Transverse colon (tissue), 4 donors: ENCODE data around the gene SMIM5.

Experiments used
- EP300 ChIP-seq: sonication (generic); formaldehyde crosslinking; IDR thresholded peaks from one replicate; pipeline ENCODE4 v1.6.1; 2017; ENCODE audit warnings: antibody characterized with exemption, low read depth
- POLR2AphosphoS5 ChIP-seq, 3 donors: sonication (generic); formaldehyde crosslinking; IDR thresholded peaks; one replicate each; pipeline ENCODE4 v1.6.1; 2016; ENCODE audit warnings: antibody characterized with exemption in 3 of 3
- TF ChIP-seq, protein P1 (sequence below), 5 experiments: fragments of 200-600 bp in 3 of 5; fragments of 450-650 bp in 2 of 5; sonication (generic) in 3 of 5; IDR thresholded peaks; 1 replicate in 2 of 5; 2 replicates in 3 of 5; pipeline ENCODE4 v1.5.1; 2016 to 2017; ENCODE audit warnings: antibody characterized with exemption in 5 of 5, inconsistent platforms in 3 of 5, mild to moderate bottlenecking in 2 of 5, moderate library complexity in 1 of 5

- TF ChIP-seq, protein P1, sequence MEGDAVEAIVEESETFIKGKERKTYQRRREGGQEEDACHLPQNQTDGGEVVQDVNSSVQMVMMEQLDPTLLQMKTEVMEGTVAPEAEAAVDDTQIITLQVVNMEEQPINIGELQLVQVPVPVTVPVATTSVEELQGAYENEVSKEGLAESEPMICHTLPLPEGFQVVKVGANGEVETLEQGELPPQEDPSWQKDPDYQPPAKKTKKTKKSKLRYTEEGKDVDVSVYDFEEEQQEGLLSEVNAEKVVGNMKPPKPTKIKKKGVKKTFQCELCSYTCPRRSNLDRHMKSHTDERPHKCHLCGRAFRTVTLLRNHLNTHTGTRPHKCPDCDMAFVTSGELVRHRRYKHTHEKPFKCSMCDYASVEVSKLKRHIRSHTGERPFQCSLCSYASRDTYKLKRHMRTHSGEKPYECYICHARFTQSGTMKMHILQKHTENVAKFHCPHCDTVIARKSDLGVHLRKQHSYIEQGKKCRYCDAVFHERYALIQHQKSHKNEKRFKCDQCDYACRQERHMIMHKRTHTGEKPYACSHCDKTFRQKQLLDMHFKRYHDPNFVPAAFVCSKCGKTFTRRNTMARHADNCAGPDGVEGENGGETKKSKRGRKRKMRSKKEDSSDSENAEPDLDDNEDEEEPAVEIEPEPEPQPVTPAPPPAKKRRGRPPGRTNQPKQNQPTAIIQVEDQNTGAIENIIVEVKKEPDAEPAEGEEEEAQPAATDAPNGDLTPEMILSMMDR (IDR thresholded peaks at IDR 0.05): no peak
- no peak for TF ChIP-seq POLR2AphosphoS5 (IDR thresholded peaks at IDR 0.05)
- TF ChIP-seq EP300: no peak
Observed at GRCh38 chr17:75623386-75623785, 9.8 kb upstream of the SMIM5 start.
